ENCODE results near the gene PHF23. TPM values are rescaled to one million over a fixed set of nuclear protein-coding genes. Genes with fewer than 3 reads are reported as not detected.
"Not testable (repeated sequence)": the region's sequence is repeated elsewhere in the genome, so short reads cannot be mapped to it uniquely, and the experiment has no call there.

PHF23 gene
- total RNA-seq, 1 donor from 2014 or later = 53.0 TPM

GRCh38 chr17:7259555-7259889, 20.3 kb upstream of the PHF23 start:
- no peak for DNase-seq (ENCODE audit: extremely low read depth, low read depth, low spot score)

- no peak for DNase-seq (ENCODE audit: extremely low read depth, low read depth, low spot score)
Observed at GRCh38 chr17:7258731-7259554, 19.7 kb upstream of the PHF23 start.

GRCh38 chr17:7256766-7257456, 17.7 kb upstream of the PHF23 start:
- DNase-seq (ENCODE audit: extremely low read depth, low read depth, low spot score) = no peak

GRCh38 chr17:7254511-7254910, 15.3 kb upstream of the PHF23 start:
- no peak for DNase-seq (ENCODE audit: extremely low read depth, low read depth, low spot score)

GRCh38 chr17:7253082-7253481, 13.8 kb upstream of the PHF23 start:
- DNase-seq (ENCODE audit: extremely low read depth, low read depth, low spot score) = no peak

GRCh38 chr17:7252176-7253043, 13.2 kb upstream of the PHF23 start, which contains the start of gene ELP5:
ELP5 (plus strand) TSS chr17:7252215; CDS start chr17:7252551, 336 bp downstream.
- peak; percentile 73 for DNase-seq (ENCODE audit: extremely low read depth, low read depth, low spot score)

- peak; percentile 98 for DNase-seq (ENCODE audit: extremely low read depth, low read depth, low spot score)
Observed at GRCh38 chr17:7251661-7252175, 12.5 kb upstream of the PHF23 start, which contains the start of gene CTDNEP1. CTDNEP1 (minus strand) TSS chr17:7251734; CDS start chr17:7251296, 438 bp downstream.

GRCh38 chr17:7250695-7251627, 11.7 kb upstream of the PHF23 start:
- no peak for DNase-seq (ENCODE audit: extremely low read depth, low read depth, low spot score)

- no peak for DNase-seq (ENCODE audit: extremely low read depth, low read depth, low spot score)
Observed at GRCh38 chr17:7249830-7250229, 10.6 kb upstream of the PHF23 start.

GRCh38 chr17:7249214-7249613, 10.0 kb upstream of the PHF23 start:
- DNase-seq (ENCODE audit: extremely low read depth, low read depth, low spot score) = no peak

GRCh38 chr17:7248796-7249195, 9.5 kb upstream of the PHF23 start:
- DNase-seq (ENCODE audit: extremely low read depth, low read depth, low spot score) = no peak

- no peak for DNase-seq (ENCODE audit: extremely low read depth, low read depth, low spot score)
Observed at GRCh38 chr17:7246779-7247178, 7.5 kb upstream of the PHF23 start.

GRCh38 chr17:7243838-7244237, 4.6 kb upstream of the PHF23 start:
- DNase-seq (ENCODE audit: extremely low read depth, low read depth, low spot score) = not testable (repeated sequence)

- DNase-seq (ENCODE audit: extremely low read depth, low read depth, low spot score) = no peak
Observed at GRCh38 chr17:7243453-7243729, 4.1 kb upstream of the PHF23 start.

- DNase-seq (ENCODE audit: extremely low read depth, low read depth, low spot score) = peak; percentile 96
Observed at GRCh38 chr17:7242717-7243452, 3.6 kb upstream of the PHF23 start.

- DNase-seq (ENCODE audit: extremely low read depth, low read depth, low spot score) = peak; percentile 70
Observed at GRCh38 chr17:7241783-7242716, 2.8 kb upstream of the PHF23 start, which contains the start of gene GABARAP. GABARAP (minus strand) TSS chr17:7242449; CDS start chr17:7242330, 119 bp downstream.

GRCh38 chr17:7241090-7241733, 2.0 kb upstream of the PHF23 start:
- no peak for DNase-seq (ENCODE audit: extremely low read depth, low read depth, low spot score)

- no peak for DNase-seq (ENCODE audit: extremely low read depth, low read depth, low spot score)
Observed at GRCh38 chr17:7240375-7240774, 1.1 kb upstream of the PHF23 start.

All from glomerular endothelial cell (primary cell).